HUES48 (cell line): ENCODE data around the gene RDH5.

ENCODE experiments used
- H3K27ac ChIP-seq: one replicate; pipeline ENCODE4 v1.7.0; 2013; ENCODE audit warnings: low read depth, low read length, inconsistent platforms
- H3K27me3 ChIP-seq: 2 replicates; pipeline ENCODE4 v1.6.1; 2013; ENCODE audit warnings: mild to moderate bottlenecking, low read length; ENCODE audit not compliant: control insufficient read depth, insufficient read depth
- H3K36me3 ChIP-seq: 2 replicates; pipeline ENCODE4 v1.6.1; 2013; ENCODE audit warnings: low read length; ENCODE audit not compliant: control insufficient read depth, insufficient read depth
- H3K4me1 ChIP-seq: 2 replicates; pipeline ENCODE4 v1.6.1; 2013; ENCODE audit warnings: mild to moderate bottlenecking, low read length; ENCODE audit not compliant: control insufficient read depth, insufficient read depth
- H3K4me3 ChIP-seq: 2 replicates; pipeline ENCODE4 v1.5.1; 2013; ENCODE audit warnings: mild to moderate bottlenecking, low read depth, low read length
- H3K9ac ChIP-seq: 2 replicates; pipeline ENCODE4 v1.6.1; 2013; ENCODE audit warnings: mild to moderate bottlenecking, low read depth, low read length, moderate library complexity
- H3K9me3 ChIP-seq: 2 replicates; pipeline ENCODE4 v1.6.1; 2013; ENCODE audit warnings: low read length; ENCODE audit not compliant: control insufficient read depth, insufficient read depth

The RDH5 gene, protein sequence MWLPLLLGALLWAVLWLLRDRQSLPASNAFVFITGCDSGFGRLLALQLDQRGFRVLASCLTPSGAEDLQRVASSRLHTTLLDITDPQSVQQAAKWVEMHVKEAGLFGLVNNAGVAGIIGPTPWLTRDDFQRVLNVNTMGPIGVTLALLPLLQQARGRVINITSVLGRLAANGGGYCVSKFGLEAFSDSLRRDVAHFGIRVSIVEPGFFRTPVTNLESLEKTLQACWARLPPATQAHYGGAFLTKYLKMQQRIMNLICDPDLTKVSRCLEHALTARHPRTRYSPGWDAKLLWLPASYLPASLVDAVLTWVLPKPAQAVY

DNA sequence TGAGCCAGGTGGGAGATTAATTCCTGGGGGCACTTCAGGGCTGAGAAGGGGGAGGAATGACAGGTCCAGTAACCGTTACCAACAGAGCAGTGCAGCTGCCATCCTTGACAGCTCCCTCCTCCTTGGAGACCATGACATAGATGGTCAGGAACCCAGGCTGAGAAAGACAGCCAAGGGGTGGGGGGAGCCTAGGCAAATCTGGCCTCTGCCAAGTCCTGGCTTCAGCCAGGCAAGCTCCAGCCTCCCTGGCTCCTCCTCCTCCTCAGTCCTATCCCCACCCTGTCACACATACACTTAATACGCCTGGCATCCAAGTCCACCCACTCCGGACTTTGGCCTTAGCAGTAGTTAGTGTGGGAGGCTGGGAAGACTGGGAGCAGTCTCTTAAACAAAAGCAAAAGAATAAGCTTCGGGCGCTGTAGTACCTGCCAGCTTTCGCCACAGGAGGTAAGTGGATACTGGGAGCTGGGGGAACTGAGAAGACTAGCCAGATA lies at the start of gene RDH5:
RDH5 (plus strand) TSS at position 323 of the 494 bp plus-strand sequence. CDS start 792 bp downstream, outside the sequence.
- Histone ChIP-seq H3K27ac (peak within 1 kb of the TSS; percentile 58), H3K4me3 (no peak within 1 kb of the TSS), H3K9me3 (no peaks in the 10 kb centered on the region), H3K4me1 (peaks cover 21% of the 10 kb centered on the region), H3K9ac (no peak within 1 kb of the TSS), H3K36me3 (peaks cover 21% of the 10 kb centered on the region), H3K27me3 (no peaks in the 10 kb centered on the region)

DNA sequence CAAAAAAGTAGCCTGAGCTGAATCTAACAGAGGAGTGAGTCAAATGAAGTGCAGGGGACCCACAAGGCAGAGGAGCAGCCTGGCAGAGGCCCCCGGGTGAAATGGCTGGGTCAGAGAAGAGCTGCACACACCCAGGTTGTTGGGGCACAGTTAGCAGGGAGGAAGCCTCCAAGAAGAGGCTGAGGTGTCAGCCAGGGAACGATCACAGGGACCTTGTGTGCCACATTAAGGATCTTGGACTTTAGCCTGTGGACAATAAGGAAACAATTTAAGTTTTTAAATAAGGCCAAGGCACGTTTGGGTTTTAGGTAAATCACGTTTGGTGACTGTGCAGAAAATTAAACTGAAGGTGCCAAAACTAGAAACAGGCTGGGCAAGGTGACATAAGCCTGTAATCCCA lies 48.4 kb upstream of the RDH5 start:
- Histone ChIP-seq H3K27ac (no peak overlapping the region), H3K9me3 (no peaks in the 10 kb centered on the region), H3K9ac (no peak overlapping the region)

DNA sequence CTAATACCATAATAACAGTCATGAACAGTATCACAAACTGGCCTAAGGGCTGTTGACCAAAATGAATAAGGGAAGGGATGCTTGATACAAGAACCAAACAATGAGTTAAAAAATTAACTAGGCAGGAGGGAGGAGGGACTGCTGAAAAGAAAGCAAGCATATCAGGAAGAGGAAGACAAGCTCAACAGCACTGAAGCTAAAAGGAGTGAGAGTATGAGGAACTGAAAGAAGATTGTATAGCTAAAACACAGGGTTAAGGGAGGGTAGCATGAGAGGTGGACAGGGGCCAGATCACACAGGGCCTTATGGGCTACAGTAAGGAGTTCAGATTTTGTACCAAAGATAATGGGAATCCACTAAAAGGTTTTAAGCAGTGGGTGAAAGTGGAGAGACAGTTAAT lies 46.6 kb upstream of the RDH5 start:
- Histone ChIP-seq H3K9me3 (no peaks in the 10 kb centered on the region), H3K27ac (no peak overlapping the region), H3K4me3 (no peak overlapping the region), H3K9ac (no peak overlapping the region), H3K27me3 (no peaks in the 10 kb centered on the region), H3K36me3 (no peaks in the 10 kb centered on the region), H3K4me1 (no peaks in the 10 kb centered on the region)

More for the DNA sequence above, 48.4 kb upstream of the RDH5 start:
- no peaks in the 10 kb centered on the region for H3K4me1 ChIP-seq
- no peaks in the 10 kb centered on the region for H3K27me3 ChIP-seq
- H3K4me3 ChIP-seq, result no peak overlapping the region
- no peaks in the 10 kb centered on the region for H3K36me3 ChIP-seq

DNA sequence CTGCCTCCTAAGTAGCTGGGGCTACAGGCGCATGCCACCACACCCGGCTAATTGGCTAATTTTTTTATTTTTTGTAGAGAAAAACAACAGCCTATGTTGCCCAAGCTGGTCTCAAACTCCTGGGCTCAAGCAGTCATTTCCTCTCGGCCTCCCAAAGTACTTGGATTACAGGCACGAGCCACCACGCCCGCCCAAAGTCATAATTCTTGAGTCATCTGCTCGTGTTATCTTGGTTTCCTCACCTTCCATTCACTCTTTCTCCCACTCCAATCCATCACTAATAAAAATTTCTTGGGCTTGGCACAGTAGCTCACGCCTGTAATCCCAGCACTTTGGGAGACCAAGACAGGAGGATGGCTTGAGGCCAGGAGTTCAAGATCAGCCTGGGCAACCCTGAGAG lies 44.5 kb upstream of the RDH5 start:
- Histone ChIP-seq H3K9me3 (no peaks in the 10 kb centered on the region), H3K36me3 (no peaks in the 10 kb centered on the region), H3K27ac (no peak overlapping the region), H3K27me3 (no peaks in the 10 kb centered on the region), H3K4me3 (no peak overlapping the region), H3K4me1 (no peaks in the 10 kb centered on the region), H3K9ac (no peak overlapping the region)

DNA sequence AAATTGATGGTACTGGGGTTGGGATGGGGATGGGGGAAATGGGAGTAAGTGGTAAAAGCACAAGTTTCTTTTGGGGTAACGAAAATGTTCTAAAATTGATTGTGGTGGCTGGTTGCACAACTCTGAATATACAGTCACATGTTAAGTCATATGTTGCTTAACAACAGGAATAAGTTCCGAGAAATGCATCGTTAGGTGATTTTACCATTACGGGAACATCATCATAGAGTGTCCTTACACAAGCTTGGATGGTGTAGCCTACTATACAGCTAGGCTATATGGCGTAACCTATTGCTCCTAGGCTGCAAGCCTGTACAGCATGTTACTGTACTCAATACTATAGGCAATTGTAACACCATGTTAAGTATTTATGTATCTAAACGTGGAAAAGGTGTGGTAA lies 43.5 kb upstream of the RDH5 start:
- peaks cover 2% of the 10 kb centered on the region; the same call in 1 of the 2 replicates for H3K4me1 ChIP-seq
- no peak overlapping the region for H3K27ac ChIP-seq
- H3K36me3 ChIP-seq, result no peaks in the 10 kb centered on the region
- no peak overlapping the region for H3K4me3 ChIP-seq
- no peaks in the 10 kb centered on the region for H3K9me3 ChIP-seq
- no peak overlapping the region for H3K9ac ChIP-seq
- no peaks in the 10 kb centered on the region for H3K27me3 ChIP-seq

DNA sequence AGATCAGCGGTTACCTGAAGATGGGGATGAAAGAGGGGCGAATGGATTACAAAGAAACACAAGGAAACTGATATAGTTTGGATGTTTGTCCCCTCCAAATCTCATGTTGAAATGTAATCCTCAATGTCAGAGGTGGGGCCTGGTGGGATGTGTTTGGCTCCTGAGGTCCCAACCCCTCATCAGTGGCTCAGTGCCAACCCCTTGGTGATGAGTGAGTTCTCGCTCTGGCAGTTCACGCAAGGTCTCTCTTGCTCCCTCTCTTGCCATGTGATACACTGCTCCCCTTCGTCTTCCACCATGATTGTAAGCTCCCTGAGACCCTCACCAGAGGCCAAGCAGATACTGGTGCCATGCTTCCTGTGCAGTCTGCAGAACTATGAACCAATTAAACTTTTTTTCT lies 40.5 kb upstream of the RDH5 start:
- H3K27ac ChIP-seq, result no peak overlapping the region
- no peak overlapping the region for H3K4me3 ChIP-seq
- H3K4me1 ChIP-seq, result peaks cover 5% of the 10 kb centered on the region; the same call in 1 of the 2 replicates
- H3K9me3 ChIP-seq, result no peaks in the 10 kb centered on the region
- H3K9ac ChIP-seq, result no peak overlapping the region
- no peaks in the 10 kb centered on the region for H3K27me3 ChIP-seq
- no peaks in the 10 kb centered on the region for H3K36me3 ChIP-seq

DNA sequence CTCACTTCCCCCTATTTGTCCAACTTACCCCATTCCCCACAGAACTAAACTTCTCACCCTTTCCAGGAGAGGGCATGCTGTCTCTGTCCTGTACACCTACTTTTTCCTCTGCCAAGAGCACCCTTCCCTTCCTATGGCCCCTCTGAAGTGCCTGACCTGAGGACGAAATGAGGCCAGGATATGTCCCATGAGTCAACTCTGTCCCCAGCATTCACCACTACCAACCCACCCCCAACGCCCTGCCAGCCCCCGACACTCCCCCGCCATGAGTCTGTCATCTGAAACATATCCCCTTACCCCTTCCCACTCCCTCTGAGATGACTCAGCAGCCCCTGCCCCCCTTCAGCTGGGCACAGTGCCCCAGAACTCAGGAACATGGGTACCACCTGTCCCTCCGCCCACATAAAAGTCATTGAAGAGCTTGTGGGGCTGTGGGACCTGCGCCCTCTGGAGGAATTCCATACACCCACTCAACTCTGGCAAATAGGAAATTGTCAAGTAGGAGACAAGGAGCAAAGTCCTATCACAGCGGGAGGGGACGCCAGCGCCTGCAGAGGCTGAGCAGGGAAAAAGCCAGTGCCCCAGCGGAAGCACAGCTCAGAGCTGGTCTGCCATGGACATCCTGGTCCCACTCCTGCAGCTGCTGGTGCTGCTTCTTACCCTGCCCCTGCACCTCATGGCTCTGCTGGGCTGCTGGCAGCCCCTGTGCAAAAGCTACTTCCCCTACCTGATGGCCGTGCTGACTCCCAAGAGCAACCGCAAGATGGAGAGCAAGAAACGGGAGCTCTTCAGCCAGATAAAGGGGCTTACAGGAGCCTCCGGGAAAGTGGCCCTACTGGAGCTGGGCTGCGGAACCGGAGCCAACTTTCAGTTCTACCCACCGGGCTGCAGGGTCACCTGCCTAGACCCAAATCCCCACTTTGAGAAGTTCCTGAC lies 38.8 kb upstream of the RDH5 start:
- Histone ChIP-seq H3K4me1 (peaks cover 5% of the 10 kb centered on the region; the same call in 1 of the 2 replicates), H3K9ac (no peak overlapping the region; the same call in 1 of the 2 replicates), H3K9me3 (no peaks in the 10 kb centered on the region), H3K27ac (peak overlapping the region; percentile 70), H3K27me3 (no peaks in the 10 kb centered on the region), H3K36me3 (peaks cover 2% of the 10 kb centered on the region), H3K4me3 (peak overlapping the region; percentile 42)

DNA sequence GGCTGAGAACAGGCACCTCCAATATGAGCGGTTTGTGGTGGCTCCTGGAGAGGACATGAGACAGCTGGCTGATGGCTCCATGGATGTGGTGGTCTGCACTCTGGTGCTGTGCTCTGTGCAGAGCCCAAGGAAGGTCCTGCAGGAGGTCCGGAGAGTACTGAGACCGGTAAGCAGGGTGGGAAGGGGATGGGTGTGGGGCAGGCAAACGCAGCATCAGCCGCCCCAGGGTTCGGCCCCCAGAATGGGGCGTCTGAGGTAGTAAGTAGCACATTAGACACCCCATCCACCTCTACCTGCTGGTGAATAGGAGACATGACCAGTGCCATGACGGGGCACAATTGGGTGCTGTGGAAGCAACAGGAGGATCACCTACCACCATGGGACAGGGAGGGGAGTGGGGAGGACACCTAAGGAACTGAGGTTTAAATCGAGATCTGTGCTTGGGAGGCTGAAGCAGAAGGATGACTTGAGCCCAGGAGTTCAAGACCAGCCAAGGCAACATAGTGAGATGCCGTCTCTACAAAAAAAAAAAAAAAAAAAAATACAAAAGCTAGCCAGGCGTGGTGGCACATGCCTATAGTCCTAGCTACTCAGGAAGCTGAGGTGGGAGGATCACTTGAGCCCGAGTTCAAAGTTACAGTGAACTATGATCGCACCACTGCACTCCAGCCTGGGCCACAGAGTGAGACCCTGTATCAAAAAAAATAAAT lies 38.0 kb upstream of the RDH5 start:
- Histone ChIP-seq H3K27me3 (no peaks in the 10 kb centered on the region), H3K36me3 (peaks cover 7% of the 10 kb centered on the region), H3K4me3 (peak overlapping the region; percentile 42; the same call in 1 of the 2 replicates), H3K9ac (no peak overlapping the region), H3K4me1 (peaks cover 5% of the 10 kb centered on the region; the same call in 1 of the 2 replicates), H3K27ac (peak overlapping the region; percentile 70), H3K9me3 (no peaks in the 10 kb centered on the region)

DNA sequence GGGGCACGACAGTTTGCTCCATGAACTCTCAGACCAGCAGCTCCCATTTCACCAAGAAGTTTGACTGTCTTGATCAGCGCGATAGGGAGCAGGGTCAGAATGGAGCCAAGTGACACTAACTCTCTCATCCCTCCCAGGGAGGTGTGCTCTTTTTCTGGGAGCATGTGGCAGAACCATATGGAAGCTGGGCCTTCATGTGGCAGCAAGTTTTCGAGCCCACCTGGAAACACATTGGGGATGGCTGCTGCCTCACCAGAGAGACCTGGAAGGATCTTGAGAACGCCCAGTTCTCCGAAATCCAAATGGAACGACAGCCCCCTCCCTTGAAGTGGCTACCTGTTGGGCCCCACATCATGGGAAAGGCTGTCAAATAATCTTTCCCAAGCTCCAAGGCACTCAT lies 36.5 kb upstream of the RDH5 start:
- H3K4me3 ChIP-seq, result no peak overlapping the region
- H3K27me3 ChIP-seq, result no peaks in the 10 kb centered on the region
- no peak overlapping the region for H3K27ac ChIP-seq
- peaks cover 14% of the 10 kb centered on the region for H3K36me3 ChIP-seq
- H3K9me3 ChIP-seq, result no peaks in the 10 kb centered on the region
- H3K4me1 ChIP-seq, result peaks cover 5% of the 10 kb centered on the region; the same call in 1 of the 2 replicates
- H3K9ac ChIP-seq, result no peak overlapping the region

DNA sequence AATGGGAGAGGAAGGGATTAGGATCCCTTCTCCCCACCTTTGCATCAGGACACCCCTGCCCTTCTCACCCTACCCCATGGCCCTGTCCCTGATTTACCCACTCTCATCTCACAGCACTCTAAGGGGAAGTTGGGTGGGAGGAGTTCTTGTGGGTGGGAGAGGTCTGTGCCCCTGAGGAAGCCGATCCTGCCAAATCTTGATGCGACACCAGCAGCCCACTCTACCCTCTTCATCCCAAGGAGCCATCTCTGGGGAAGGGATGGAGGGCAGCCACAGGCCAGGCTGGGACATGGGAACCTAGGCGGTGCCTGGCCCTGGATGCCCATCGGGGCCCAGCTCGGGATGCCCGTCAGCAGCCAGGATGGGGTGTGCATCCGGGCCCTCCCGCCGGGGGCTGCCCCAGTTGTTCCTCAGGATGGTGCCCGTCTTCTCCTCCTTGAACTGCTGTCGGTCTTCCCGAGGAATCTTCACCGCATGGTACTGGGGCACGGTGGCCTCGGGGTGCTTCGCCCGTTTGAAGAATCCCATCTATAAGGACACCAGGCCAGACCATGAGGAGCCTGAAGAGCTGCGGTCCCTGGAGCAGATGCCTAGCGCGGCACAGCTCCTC lies 35.3 kb upstream of the RDH5 start:
- H3K4me1 ChIP-seq, result peaks cover 5% of the 10 kb centered on the region; the same call in 1 of the 2 replicates
- H3K36me3 ChIP-seq, result peaks cover 19% of the 10 kb centered on the region
- no peak overlapping the region for H3K9ac ChIP-seq
- no peaks in the 10 kb centered on the region for H3K9me3 ChIP-seq
- H3K4me3 ChIP-seq, result no peak overlapping the region
- no peaks in the 10 kb centered on the region for H3K27me3 ChIP-seq
- no peak overlapping the region for H3K27ac ChIP-seq
